ENCODE results near the gene ANP32B. TPM values are rescaled to one million over a fixed set of nuclear protein-coding genes. Genes with fewer than 3 reads are reported as not detected.

ANP32B gene
- polyA plus RNA-seq, 1 donor (not counting 4 experiments of a cell fraction or from before 2014, with no cell fraction given): 51.0 TPM

DNA sequence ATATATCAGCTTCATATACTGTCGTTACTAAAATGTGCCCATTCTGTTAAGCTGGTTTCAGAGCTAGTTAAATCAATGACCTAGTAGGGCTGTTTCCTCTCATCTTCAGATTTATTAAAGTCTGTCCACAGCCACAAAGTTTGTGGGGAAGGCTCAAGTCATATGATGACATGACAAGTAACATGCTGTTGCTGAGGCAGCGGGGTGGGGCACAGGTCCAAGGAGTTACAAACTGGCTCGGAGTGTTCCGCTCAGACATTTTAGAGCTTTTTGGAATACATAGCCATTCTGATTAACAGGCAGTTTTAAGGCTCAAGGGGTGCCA is 2.7 kb upstream of the ANP32B start:
- Histone ChIP-seq H2AFZ (ENCODE audit: control insufficient read depth, low read length) (peak overlapping the region; percentile 4), H3K4me1 (ENCODE audit: control insufficient read depth, extremely low read depth, insufficient read depth, low read length) (peaks cover 28% of the 10 kb centered on the region), H3K27ac (ENCODE audit: control insufficient read depth, insufficient read depth, low read length) (peak overlapping the region; percentile 66), H3K9me1 (ENCODE audit: control insufficient read depth, extremely low read depth, insufficient read depth, low read length) (no peaks in the 10 kb centered on the region), H3K9me3 (ENCODE audit: control insufficient read depth, low read depth, low read length) (no peaks in the 10 kb centered on the region), H3K4me3 (ENCODE audit: control insufficient read depth in 2 of 3, extremely low read depth in 1 of 3, insufficient read depth in 2 of 3, low read depth in 1 of 3, low read length in 3 of 3) (no peak overlapping the region), H3K9ac (ENCODE audit: control insufficient read depth, extremely low read depth, insufficient read depth, low read length) (peak overlapping the region; percentile 24), H3K36me3 (ENCODE audit: control insufficient read depth in 2 of 2, extremely low read depth in 1 of 2, insufficient read depth in 2 of 2, low read length in 2 of 2) (no peaks in the 10 kb centered on the region), H4K20me1 (ENCODE audit: control insufficient read depth, extremely low read depth, insufficient read depth, low read length) (no peaks in the 10 kb centered on the region), H3K79me2 (ENCODE audit: control insufficient read depth, insufficient read depth, low read length) (peaks cover 17% of the 10 kb centered on the region), H3K4me2 (ENCODE audit: control insufficient read depth, extremely low read depth, insufficient read depth, low read depth, low read length) (peak overlapping the region; percentile 96), H3K27me3 (ENCODE audit: control insufficient read depth, extremely low read depth, insufficient read depth, low read length) (no peaks in the 10 kb centered on the region)
- DNase-seq (ENCODE audit: low read depth, low spot score) (no peak), FAIRE-seq (peak; percentile 9)
- TF ChIP-seq EZH2 (IDR thresholded peaks at IDR 0.05; ENCODE audit: low read length): no peak
- TF ChIP-seq, protein P1, sequence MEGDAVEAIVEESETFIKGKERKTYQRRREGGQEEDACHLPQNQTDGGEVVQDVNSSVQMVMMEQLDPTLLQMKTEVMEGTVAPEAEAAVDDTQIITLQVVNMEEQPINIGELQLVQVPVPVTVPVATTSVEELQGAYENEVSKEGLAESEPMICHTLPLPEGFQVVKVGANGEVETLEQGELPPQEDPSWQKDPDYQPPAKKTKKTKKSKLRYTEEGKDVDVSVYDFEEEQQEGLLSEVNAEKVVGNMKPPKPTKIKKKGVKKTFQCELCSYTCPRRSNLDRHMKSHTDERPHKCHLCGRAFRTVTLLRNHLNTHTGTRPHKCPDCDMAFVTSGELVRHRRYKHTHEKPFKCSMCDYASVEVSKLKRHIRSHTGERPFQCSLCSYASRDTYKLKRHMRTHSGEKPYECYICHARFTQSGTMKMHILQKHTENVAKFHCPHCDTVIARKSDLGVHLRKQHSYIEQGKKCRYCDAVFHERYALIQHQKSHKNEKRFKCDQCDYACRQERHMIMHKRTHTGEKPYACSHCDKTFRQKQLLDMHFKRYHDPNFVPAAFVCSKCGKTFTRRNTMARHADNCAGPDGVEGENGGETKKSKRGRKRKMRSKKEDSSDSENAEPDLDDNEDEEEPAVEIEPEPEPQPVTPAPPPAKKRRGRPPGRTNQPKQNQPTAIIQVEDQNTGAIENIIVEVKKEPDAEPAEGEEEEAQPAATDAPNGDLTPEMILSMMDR (optimal IDR thresholded peaks at IDR 0.05 in 1 of 3, IDR thresholded peaks at IDR 0.05 in 1 of 3, conservative IDR thresholded peaks at IDR 0.05 in 1 of 3; ENCODE audit: extremely low read depth in 1 of 3, insufficient read depth in 2 of 3, low read length in 3 of 3): no peak
- dilution Hi-C loops (cut with MboI; ENCODE audit: extremely low pct_ligation_motif_present, low sequenced_read_pairs): no loop called here

DNA sequence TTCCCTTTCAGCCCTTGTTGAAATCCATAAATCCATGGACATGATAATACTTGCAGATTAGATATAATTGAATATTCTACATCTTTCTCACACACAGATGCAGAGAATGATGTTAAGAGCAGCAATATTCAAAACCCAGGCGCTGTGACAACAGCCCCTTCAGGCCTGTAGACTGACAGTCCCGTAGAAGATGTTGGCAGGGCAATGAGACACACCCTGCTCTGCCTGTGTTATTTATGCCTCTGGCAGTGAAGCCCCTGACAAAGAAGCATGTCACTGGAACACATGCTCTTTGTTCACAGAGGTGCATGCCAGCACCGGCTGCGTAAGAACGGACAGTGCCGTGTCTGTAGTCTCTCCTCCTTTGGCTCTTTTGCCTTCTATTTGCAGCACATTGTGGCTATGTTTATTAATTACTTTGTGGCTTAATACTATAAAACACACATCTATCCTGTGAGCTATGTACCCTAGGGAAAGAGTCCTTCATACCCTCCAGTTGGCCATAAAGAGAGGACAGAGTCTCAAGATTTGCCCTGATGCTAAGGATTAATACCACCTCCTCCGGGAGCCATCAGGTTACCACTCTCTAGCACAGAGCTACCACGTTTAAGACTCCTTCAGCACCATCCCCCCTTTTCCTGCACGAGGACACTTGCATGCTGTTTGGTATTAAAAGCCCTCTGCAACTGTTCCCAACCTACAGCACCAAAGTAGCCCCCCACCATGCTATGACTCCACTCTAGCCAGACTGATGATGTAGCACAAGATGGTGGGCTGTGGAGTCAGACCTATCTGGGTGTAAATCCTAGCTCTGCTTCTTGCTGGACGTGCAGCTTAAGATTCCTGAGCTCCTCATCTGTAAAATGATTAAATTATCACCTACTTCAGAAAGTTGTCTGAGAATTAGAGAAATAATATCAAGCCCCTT is 2.0 kb upstream of the ANP32B start:
- Histone ChIP-seq H3K4me1 (ENCODE audit: control insufficient read depth, extremely low read depth, insufficient read depth, low read length) (peaks cover 34% of the 10 kb centered on the region), H3K4me2 (ENCODE audit: control insufficient read depth, extremely low read depth, insufficient read depth, low read depth, low read length) (peak overlapping the region; percentile 96), H3K9me3 (ENCODE audit: control insufficient read depth, low read depth, low read length) (no peaks in the 10 kb centered on the region), H3K9ac (ENCODE audit: control insufficient read depth, extremely low read depth, insufficient read depth, low read length) (peak overlapping the region; percentile 24), H3K36me3 (ENCODE audit: control insufficient read depth in 2 of 2, extremely low read depth in 1 of 2, insufficient read depth in 2 of 2, low read length in 2 of 2) (no peaks in the 10 kb centered on the region), H3K27ac (ENCODE audit: control insufficient read depth, insufficient read depth, low read length) (peak overlapping the region; percentile 66), H2AFZ (ENCODE audit: control insufficient read depth, low read length) (peak overlapping the region; percentile 31), H3K4me3 (ENCODE audit: control insufficient read depth in 2 of 3, extremely low read depth in 1 of 3, insufficient read depth in 2 of 3, low read depth in 1 of 3, low read length in 3 of 3) (peak overlapping the region in 1 of 3 experiments; percentile 34), H4K20me1 (ENCODE audit: control insufficient read depth, extremely low read depth, insufficient read depth, low read length) (peaks cover 2% of the 10 kb centered on the region), H3K27me3 (ENCODE audit: control insufficient read depth, extremely low read depth, insufficient read depth, low read length) (no peaks in the 10 kb centered on the region), H3K9me1 (ENCODE audit: control insufficient read depth, extremely low read depth, insufficient read depth, low read length) (no peaks in the 10 kb centered on the region), H3K79me2 (ENCODE audit: control insufficient read depth, insufficient read depth, low read length) (peaks cover 24% of the 10 kb centered on the region)
- TF ChIP-seq, protein P1 (optimal IDR thresholded peaks at IDR 0.05 in 1 of 3, IDR thresholded peaks at IDR 0.05 in 1 of 3, conservative IDR thresholded peaks at IDR 0.05 in 1 of 3; ENCODE audit: extremely low read depth in 1 of 3, insufficient read depth in 2 of 3, low read length in 3 of 3): no peak
- TF ChIP-seq EZH2 (IDR thresholded peaks at IDR 0.05; ENCODE audit: low read length): no peak
- DNase-seq (ENCODE audit: low read depth, low spot score) (no peak), FAIRE-seq (peak; percentile 83)
- dilution Hi-C loops (cut with MboI; ENCODE audit: extremely low pct_ligation_motif_present, low sequenced_read_pairs): no loop called here
